Esophagus squamous epithelium (tissue), 4 donors: ENCODE results near the gene KRT31.

Experiments used
- POLR2A ChIP-seq, 4 donors: fragments of 450-650 bp; IDR thresholded peaks; one replicate each; pipeline ENCODE4 v1.6.1; 2017; ENCODE audit warnings: antibody characterized with exemption in 4 of 4, mild to moderate bottlenecking in 4 of 4, moderate library complexity in 3 of 4
- TF ChIP-seq, protein P1 (sequence below), 6 experiments: fragments of 450-650 bp in 4 of 6; fragments of 200-600 bp in 2 of 6; sonication (generic) in 2 of 6; IDR thresholded peaks; one replicate each; pipeline ENCODE4 v1.5.1; 2016 to 2019; ENCODE audit warnings: antibody characterized with exemption in 6 of 6, mild to moderate bottlenecking in 4 of 6, moderate library complexity in 4 of 6

GRCh38 chr17:41387670-41388069 is 9.7 kb downstream of the KRT31 start:
- TF ChIP-seq, protein P1, sequence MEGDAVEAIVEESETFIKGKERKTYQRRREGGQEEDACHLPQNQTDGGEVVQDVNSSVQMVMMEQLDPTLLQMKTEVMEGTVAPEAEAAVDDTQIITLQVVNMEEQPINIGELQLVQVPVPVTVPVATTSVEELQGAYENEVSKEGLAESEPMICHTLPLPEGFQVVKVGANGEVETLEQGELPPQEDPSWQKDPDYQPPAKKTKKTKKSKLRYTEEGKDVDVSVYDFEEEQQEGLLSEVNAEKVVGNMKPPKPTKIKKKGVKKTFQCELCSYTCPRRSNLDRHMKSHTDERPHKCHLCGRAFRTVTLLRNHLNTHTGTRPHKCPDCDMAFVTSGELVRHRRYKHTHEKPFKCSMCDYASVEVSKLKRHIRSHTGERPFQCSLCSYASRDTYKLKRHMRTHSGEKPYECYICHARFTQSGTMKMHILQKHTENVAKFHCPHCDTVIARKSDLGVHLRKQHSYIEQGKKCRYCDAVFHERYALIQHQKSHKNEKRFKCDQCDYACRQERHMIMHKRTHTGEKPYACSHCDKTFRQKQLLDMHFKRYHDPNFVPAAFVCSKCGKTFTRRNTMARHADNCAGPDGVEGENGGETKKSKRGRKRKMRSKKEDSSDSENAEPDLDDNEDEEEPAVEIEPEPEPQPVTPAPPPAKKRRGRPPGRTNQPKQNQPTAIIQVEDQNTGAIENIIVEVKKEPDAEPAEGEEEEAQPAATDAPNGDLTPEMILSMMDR (IDR thresholded peaks at IDR 0.05), result no peak
- TF ChIP-seq POLR2A (IDR thresholded peaks at IDR 0.05), result no peak
